Activated T-helper 1 cell treated with anti-CD3 and anti-CD28 coated beads, Interleukin-2, amount 50 U/mL, for 16 hours (primary cell): ENCODE results near the gene PHF21A.
"Not testable (repeated sequence)": the region's sequence is repeated elsewhere in the genome, so short reads cannot be mapped to it uniquely, and the experiment has no call there.

ENCODE experiments used
- DNase-seq, 2 donors: peaks; one replicate each; pipeline ENCODE4 v3.0.0-alpha.2; 2020; ENCODE audit warnings: low read depth in 1 of 2, low spot score in 1 of 2

The PHF21A gene

DNA sequence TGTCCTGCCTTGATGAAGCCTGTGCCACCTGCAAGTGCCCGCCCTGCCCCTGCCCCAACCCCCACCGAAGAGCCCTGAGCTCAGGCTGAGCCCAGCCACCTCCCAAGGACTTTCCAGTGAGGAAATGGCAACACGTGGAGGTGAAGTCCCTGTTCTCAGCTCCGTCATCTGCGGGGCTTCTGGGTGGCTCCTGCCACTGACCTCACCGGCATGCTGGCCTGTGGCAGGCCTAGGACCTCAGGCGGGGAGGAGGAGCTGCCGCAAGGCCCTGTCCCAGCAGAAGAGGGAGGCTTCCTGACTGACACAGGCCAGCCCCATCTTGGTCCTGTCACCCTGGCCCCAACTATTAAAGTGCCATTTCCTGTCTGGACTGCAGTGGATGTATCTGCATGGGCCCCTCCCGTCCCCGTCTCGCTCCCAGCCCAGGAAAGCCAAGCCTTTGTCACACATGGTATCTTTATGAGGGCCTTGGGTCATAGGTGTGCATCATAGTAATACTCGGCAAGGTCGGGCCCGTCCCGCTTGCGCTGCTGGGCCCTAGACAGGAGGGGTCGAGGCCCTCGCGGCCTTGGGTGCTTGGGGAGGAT lies 215.1 kb downstream of the PHF21A start:
- no peak for DNase-seq

DNA sequence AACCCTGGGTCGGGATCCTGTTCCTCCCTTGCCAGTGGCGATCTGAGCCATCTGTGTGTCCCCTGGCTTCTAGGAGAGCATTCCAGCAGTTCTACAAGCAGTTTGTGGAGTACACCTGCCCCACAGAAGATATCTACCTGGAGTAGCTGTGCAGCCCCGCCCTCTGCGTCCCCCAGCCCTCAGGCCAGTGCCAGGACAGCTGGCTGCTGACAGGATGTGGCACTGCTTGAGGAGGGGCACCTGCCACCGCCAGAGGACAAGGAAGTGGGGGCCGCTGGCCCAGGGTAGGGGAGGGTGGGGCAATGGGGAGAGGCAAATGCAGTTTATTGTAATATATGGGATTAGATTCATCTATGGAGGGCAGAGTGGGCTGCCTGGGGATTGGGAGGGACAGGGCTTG lies 215.7 kb downstream of the PHF21A start:
- not testable (repeated sequence) for DNase-seq

DNA sequence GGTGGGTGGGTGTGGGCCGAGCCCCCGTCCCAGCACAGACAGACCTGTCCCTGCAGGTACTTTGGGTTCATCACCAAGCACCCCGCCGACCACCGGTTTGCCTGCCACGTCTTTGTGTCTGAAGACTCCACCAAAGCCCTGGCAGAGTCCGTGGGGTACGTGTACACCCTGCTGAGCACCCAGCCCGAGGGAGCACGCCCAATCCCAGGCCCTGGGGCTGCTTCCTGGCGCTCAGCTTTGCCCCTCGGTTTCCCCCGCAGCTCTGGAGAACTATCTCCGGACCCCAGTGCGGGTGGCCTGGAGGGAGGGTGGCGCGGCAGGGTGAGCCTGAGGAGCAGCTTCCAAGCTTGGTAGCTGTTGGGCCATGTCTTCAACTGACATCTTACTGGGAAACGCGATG lies 216.2 kb downstream of the PHF21A start:
- no peak for DNase-seq

DNA sequence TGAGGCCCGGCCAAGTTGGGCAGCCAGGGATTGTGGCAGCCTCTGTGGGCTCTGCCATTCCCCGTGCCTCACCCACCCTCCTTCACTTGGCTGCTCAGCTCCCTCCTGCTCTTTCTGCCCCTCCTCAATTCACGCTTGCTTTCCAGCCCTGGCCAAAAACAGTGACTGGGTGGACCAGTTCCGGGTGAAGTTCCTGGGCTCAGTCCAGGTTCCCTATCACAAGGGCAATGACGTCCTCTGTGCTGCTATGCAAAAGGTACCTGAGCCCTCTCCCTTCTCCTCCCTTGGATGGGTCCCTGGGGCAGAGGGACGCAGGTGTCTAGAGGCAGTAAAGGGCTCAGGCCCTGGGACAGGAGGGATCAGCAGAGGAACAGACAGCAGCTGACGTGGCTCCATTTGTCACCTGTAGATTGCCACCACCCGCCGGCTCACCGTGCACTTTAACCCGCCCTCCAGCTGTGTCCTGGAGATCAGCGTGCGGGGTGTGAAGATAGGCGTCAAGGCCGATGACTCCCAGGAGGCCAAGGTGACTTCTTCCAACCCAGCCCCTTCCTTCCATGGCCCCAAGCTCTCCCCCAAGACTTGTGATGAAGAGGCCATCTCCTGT lies 216.8 kb downstream of the PHF21A start:
- no peak for DNase-seq

DNA sequence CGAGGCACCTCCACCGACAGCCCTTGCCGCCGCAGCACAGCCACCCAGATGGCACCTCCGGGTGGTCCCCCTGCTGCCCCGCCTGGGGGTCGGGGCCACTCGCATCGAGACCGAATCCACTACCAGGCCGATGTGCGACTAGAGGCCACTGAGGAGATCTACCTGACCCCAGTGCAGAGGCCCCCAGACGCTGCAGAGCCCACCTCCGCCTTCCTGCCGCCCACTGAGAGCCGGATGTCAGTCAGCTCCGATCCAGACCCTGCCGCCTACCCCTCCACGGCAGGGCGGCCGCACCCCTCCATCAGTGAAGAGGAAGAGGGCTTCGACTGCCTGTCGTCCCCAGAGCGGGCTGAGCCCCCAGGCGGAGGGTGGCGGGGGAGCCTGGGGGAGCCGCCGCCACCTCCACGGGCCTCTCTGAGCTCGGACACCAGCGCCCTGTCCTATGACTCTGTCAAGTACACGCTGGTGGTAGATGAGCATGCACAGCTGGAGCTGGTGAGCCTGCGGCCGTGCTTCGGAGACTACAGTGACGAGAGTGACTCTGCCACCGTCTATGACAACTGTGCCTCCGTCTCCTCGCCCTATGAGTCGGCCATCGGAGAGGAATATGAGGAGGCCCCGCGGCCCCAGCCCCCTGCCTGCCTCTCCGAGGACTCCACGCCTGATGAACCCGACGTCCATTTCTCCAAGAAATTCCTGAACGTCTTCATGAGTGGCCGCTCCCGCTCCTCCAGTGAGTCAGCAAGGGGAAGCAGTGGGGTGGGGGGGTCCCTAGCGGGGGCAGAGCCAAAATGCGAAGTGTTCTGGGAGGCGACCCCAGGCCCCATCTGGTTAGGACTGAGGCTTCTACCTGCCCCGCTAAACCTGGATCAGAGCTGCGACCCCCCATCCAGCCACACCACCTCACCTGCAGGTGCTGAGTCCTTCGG lies 218.5 kb downstream of the PHF21A start:
- DNase-seq: no peak

DNA sequence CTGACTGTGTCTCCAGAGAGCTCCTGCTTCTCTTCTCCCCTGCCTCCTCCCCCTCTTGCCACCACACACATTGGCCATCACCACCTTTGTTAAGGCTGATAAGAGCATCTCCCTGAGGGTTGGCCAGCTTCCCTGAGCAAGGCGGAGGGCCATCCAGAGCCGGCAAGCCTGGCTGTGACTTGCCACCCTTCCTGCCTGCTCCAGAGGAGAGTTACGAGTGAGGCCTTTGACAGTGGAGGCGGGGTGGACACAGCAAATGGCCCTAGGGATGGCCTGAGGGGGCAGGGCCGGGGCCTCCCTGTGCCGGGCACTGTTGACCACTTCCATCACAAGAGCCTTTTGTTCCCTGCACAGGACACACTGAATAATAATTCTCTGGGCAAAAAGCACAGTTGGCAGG lies 219.6 kb downstream of the PHF21A start:
- no peak for DNase-seq

DNA sequence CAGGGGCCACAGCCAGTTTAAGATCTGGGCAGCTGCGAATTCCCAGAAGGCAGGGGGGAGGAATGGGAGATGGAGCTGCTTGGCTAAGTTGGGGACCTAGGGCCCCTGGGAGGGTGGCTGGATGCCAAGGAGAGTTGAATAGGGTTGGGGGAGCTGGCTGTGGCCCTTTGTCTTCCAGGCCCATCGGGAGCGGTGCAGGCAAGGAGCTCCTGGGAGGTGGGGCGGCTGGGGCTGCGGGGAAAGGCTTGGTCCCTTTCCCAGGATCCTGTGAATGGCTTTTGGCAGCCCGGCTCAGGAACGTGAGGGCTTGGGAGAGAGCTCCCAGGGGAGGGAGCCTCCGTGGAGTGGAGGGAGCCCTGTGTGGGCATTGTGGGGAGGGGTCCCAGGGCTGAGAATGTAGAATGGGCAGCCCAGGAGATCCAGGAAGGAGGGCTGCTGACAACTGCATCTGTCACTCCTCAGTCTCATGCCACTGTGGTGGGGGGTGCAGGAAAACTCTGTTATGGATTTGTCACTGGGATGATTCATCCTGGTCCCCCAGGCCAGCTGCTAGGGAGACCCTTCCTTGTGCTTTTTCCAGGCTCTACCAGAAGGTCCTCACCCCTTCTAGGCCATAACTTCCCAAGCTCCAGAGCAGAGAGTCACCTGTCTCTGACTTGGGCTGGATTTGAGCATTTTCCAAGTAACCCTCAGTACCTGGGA lies 220.2 kb downstream of the PHF21A start:
- no peak for DNase-seq

DNA sequence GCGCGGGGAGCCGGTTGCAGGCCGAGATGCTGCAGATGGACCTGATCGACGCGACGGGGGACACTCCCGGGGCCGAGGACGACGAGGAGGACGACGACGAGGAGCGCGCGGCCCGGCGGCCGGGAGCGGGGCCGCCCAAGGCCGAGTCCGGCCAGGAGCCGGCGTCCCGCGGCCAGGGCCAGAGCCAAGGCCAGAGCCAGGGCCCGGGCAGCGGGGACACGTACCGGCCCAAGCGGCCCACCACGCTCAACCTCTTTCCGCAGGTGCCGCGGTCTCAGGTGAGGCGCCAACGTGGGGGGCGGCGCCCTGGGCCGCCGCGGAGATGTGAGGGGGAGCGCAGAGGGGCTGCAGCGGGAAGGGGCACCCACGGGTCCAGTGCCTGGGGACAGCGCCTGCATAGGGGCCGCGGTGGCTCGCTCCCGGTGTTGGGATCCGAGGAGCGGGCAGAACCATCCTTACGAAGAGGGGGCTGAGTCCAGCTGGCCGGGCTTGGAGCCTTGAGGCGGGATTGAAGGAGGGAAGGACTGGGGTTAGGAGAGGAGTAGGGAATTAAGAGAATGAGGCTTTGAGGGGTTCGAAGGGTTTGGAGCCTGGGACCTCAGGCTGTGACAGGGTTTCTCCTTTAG lies 221.0 kb downstream of the PHF21A start:
- not testable (repeated sequence) for DNase-seq

DNA sequence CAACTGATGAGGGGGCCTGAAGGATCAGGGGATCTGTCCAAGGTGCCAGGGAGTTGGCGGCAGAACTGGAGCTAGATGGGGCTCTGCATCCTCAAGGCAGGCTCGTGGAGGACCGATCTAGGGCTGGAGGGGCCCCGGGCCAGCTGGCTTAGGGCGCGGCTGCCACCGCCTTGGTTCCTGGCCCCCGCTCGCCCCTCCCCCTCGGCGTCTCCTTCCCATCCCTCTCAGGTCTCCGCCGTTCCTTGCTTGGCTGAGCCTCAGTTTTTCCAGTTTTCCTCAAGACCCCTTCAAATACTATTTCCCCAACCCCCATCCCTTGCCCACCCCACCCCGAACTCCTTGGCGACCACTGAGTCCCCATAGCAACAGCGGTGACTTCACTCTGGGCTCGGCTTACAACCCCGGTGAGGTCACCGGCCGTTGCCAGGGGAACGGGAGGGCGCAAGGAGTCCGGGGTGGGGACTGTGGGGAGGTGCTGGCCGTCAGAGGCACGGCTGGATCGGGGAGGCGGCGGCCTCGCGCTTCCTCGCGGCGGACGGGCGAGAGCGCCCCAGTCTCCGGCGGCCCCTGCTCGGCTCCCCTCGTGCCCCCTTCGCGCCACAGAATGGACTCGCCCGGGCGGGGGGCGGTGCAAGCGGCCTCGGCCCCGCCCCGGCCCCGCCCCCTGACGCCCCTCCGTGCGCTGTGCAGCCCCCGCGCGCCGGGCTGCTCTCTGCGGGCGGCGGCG lies 221.6 kb downstream of the PHF21A start:
- DNase-seq: peak in 1 of 2 donors; percentile 45

DNA sequence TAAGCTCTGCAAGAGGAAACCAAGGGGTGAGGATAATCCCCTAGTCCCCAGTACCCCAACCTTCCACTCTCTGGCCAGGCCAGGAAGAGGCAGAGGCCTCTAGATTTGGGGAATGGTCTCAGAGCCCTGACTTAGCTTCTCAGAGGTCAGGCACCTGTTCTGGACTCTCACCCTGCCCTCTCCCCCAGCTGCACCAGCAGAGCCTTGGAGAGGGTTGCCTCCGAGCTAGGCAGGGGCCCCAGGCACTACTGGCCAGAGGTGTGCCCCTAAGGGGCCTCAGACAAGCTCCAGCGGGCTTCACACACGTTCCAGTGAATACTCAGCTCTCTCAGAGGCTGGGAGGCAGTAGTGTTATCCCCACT lies 222.2 kb downstream of the PHF21A start:
- no peak for DNase-seq

DNA sequence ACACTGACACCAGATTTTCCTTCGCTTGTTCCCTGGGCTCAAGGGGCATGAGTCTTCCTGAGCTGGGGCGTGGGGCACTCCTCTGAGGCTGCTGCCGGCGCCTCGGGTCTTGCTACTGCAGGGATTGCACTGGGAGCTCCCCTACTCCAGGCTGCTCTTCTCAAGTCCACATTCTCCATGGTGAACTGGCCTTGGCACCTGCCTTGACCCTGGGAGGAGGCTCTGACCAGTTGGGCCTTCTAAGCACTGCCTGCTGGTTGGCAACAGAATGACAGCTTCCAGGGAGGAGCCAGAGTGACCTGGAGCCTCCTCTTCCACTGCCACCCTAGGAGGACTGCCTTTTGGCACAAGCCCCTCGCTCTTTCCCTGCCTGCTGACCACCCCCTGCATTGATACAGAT lies 223.7 kb downstream of the PHF21A start:
- DNase-seq: no peak

DNA sequence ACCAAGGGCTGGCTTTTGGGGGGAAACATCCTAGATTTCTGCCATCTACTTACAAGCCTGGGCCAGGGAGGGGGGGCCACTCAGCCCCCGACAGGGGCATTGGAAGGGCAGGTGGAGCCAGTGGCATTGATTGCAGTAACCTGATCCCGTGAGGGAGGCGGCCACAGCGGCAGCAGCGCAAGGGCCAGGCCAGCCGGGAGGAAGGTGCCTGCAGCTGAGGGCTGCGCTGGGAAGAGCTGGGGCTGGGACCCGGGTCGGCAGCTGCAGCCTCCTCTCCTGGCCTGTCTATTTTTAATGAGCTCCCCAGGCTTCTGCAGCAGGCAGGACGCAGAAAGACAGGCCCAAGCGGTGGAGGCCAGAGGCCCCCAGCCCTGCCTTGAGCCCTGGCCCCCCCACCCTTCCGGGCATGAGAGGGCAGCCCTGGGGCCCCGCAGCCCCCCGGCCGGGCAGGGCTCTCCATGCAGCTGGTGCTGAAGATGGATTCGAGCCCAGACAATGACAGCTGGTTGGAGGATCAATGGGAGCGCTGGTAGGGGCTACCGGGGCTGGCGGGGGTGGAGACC lies 224.8 kb downstream of the PHF21A start:
- no peak for DNase-seq

DNA sequence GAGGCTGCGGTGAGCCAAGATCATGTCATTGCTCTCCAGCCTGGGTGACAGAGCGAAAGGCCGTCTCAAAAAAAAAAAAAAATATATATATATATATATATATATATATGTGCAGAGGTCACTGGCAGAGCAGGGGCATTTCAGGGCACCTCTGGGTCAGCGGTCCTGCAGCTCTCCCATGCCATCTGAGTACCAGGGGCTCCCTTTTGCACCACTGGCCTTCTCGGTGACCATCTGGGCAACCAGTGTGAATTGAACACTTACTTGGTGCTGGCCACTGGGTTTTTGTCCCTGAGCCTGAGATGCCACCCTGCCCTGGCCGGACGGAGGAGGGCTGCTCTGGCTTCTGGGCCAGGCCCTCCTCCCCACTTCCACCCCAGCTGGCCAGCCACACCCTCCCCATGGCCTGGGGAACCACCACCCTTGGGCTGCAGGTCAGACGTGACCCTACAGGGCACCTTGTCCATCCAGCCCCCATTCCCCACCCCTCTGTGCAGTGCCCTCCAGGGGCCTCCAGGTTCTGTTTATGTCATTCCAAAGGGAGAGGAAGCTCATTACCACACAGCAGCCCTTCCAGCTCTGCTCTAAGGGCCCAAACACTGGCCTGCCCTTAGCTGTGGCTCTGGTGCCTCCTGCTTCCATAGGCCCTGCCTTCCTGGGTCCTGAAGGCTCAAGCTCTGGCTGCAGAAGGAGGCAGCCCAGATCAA lies 225.5 kb downstream of the PHF21A start:
- DNase-seq: no peak

DNA sequence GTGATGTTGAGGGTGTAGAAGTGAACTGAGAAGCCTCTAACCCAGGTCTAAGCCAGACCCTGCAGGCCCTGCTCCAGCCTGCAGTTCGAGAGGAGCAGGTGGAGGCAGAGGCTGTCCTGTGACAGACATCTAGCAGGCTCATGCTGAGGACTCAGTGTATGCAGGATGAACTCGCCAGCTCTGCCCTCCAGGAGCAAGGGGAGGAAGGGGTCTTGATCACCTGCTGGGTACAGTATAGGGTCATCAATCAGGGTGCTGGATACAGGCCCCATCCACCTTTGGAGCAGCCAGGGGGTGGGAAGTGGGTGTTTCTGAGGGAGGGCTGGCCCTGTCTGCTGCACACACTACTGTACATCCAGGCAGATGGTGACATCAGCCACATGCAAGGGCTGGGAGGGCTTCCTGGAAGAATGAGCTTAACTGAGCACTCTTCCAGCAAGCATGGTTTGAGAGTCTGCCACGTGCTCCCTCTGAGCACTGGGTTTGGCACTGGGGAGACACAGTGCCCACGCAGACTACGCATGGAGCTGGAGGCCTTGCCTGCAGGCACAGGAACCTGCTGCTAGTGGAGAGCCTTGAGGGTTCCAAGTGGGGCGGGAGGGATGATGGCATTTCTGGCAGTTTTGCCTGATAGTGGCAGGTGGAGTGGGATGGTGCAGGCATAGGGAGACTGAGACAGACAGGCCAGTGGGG lies 226.6 kb downstream of the PHF21A start:
- no peak for DNase-seq

DNA sequence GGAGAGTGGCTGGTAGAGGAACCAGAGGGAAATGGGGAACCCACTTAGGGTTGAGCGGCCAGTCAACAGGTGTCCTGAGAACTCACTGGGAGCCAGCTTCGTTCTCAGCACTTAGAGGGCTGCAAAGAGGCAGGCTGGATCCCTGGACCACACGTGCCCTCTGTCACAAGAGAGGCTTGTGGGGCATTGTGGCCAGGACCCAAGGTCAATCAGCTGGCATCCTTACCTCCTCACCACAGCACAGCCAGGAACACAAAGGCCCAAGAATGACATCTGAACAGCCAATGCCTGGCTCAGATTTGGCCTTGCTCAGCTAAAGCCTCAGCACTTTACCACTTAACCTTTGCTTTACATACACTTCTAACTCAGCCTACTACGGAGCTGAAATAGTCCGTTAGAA lies 228.4 kb downstream of the PHF21A start:
- DNase-seq: no peak

DNA sequence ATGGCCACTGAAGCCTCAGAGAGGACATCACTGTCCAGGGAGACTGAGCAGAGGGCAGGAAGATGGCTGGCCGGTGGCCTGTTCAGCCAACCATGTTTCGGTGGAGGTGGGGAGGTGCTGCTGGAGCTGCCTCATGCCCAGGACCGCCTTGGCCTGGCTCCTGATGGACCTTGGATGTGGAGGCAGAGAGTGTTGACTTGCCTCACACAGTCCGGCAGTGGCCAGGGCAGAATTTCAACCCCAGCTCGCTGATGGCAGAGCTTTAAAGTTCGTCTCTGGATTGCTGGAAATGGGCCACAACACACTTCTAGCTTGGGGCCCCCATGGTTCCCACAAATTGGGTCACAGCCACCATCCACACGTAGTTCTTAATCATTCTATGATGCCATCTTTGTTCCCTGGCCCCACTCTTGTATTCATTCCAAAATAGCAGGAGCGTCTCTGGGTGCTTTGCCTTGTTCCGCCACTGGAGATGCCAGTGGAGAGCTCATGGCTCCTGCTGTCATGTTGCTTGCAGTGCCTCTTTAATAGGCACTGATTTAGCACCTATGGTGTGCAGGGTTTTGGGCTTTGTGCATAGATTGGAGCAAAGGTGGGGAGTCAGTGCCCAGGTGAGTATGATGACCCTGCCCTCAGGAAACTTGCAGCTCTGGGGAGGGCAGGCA lies 230.2 kb downstream of the PHF21A start:
- DNase-seq: no peak

DNA sequence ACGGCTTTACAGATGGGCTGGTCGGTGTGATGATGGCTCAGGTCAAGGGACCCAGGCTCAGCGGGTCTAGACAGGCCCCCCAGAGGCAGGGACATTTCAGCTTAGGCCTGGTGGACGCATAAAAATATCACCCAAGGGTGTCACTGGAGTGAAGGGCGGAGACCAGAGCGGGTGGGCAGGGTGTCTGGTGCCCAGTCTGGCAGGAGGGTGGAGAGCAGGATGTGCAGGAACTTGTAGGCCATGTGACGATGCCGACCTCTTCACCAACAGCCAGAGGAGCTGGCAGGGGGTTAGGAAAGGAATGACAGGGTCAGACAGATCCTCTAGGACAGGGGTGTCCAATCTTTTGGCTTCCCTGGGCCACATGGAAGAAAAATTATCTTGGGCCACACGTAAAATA lies 231.3 kb downstream of the PHF21A start:
- no peak for DNase-seq

DNA sequence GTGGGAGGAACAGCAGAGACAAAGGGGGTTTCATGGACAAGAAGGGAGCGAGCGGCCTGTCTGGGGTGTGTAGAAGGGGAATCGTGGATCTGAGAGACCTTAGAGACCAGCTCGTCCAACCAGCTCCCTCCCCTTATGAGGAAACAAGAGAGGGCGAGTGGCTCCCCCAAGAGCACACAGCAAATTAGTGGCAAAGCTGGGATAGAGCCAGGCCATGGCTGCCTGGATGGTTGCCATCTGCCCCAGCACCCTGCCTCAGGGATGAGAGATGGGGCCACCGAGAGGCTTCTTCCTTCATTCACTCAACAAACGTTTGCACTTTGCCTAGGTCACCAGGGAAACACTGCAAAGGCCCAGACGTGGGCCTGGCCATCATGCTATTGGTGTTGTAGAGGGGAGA lies 231.7 kb downstream of the PHF21A start:
- DNase-seq: no peak

DNA sequence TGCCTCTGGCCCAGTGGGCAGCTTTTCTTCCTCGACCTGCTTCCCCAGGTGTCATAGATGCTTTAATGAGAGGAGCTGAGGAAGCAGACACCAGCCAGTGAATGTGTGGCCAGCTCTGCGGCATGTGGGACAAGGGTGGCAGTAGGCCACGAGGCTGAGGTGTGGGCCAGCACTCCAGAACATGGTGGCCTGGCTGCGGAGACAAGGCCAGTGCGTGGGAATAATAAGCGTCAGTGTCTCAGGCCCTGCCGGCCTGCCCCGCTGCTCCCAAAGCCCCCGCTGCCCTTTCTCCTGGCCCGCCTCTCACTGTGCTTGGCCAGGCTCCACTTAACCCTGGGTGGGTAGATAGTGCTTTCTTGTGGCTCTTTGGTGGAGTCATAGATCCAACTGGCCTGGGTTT lies 233.7 kb downstream of the PHF21A start:
- no peak for DNase-seq
